GM21526 (cell line): ENCODE data around the gene OSBPL10.
"Not testable (repeated sequence)": the region's sequence is repeated elsewhere in the genome, so short reads cannot be mapped to it uniquely, and the experiment has no call there.

Source experiments
- ATAC-seq: cut with Tn5 transposase; IDR thresholded peaks from one replicate; pipeline ENCODE4 v1.9.1; 2021; ENCODE audit warnings: moderate library complexity; ENCODE audit not compliant: unreplicated experiment, low FRiP score

Gene OSBPL10

GRCh38 chr3:31992995-31993394 lies 11.9 kb upstream of the OSBPL10 start:
- not testable (repeated sequence) for ATAC-seq

- ATAC-seq, result no peak
Observed at GRCh38 chr3:31988271-31988670, 7.2 kb upstream of the OSBPL10 start.

GRCh38 chr3:31985831-31986230 lies 4.8 kb upstream of the OSBPL10 start:
- ATAC-seq, result no peak

- no peak for ATAC-seq
Observed at GRCh38 chr3:31984321-31984720, 3.3 kb upstream of the OSBPL10 start.

- ATAC-seq, result peak; percentile 53
Observed at GRCh38 chr3:31980530-31981205, 394 bp downstream of the OSBPL10 start.

- peak; percentile 62 for ATAC-seq
Observed at GRCh38 chr3:31979001-31979697, 1.9 kb downstream of the OSBPL10 start.

GRCh38 chr3:31978553-31978952 lies 2.5 kb downstream of the OSBPL10 start:
- no peak for ATAC-seq

GRCh38 chr3:31977736-31978135 lies 3.3 kb downstream of the OSBPL10 start:
- no peak for ATAC-seq

- no peak for ATAC-seq
Observed at GRCh38 chr3:31976302-31976701, 4.8 kb downstream of the OSBPL10 start.

- no peak for ATAC-seq
Observed at GRCh38 chr3:31974964-31975363, 6.1 kb downstream of the OSBPL10 start.

- ATAC-seq, result no peak
Observed at GRCh38 chr3:31974471-31974870, 6.6 kb downstream of the OSBPL10 start.

- ATAC-seq, result no peak
Observed at GRCh38 chr3:31973837-31974236, 7.2 kb downstream of the OSBPL10 start.

GRCh38 chr3:31973081-31973480 lies 8.0 kb downstream of the OSBPL10 start:
- no peak for ATAC-seq

- no peak for ATAC-seq
Observed at GRCh38 chr3:31971607-31972006, 9.5 kb downstream of the OSBPL10 start.

- no peak for ATAC-seq
Observed at GRCh38 chr3:31968927-31969418, 12.1 kb downstream of the OSBPL10 start.

- no peak for ATAC-seq
Observed at GRCh38 chr3:31968369-31968926, 12.6 kb downstream of the OSBPL10 start.

GRCh38 chr3:31967592-31967991 lies 13.5 kb downstream of the OSBPL10 start:
- ATAC-seq, result no peak

GRCh38 chr3:31966978-31967591 lies 14.0 kb downstream of the OSBPL10 start:
- no peak for ATAC-seq

- ATAC-seq, result no peak
Observed at GRCh38 chr3:31962801-31963205, 18.3 kb downstream of the OSBPL10 start.

- no peak for ATAC-seq
Observed at GRCh38 chr3:31960793-31961431, 20.1 kb downstream of the OSBPL10 start.
